H9 (cell line): ENCODE measurements around the gene LAIR2. TPM values are rescaled to one million over a fixed set of nuclear protein-coding genes. Genes with fewer than 3 reads are reported as not detected.

Source experiments
- DNase-seq: peaks from one replicate; pipeline ENCODE4 v3.0.0-alpha.2; 2017
- H2AFZ ChIP-seq: one replicate; pipeline ENCODE4 v1.6.1; 2013; ENCODE audit warnings: mild to moderate bottlenecking, low read length, control low read depth, moderate library complexity
- H2AK5ac ChIP-seq: 2 replicates; pipeline ENCODE4 v1.6.1; 2013; ENCODE audit warnings: low read length, control low read depth, mixed read lengths; ENCODE audit not compliant: insufficient read length
- H2BK120ac ChIP-seq: one replicate; pipeline ENCODE4 v1.6.1; 2013; ENCODE audit warnings: low read depth, mild to moderate bottlenecking, low read length, control low read depth, inconsistent platforms; ENCODE audit not compliant: poor library complexity, severe bottlenecking
- H2BK12ac ChIP-seq: 2 replicates; pipeline ENCODE4 v1.6.1; 2013; ENCODE audit warnings: low read length, control low read depth, mixed read lengths, low read depth; ENCODE audit not compliant: insufficient read length
- H2BK15ac ChIP-seq: 2 replicates; pipeline ENCODE4 v1.6.1; 2013; ENCODE audit warnings: low read depth, low read length, control low read depth
- H2BK20ac ChIP-seq: one replicate; pipeline ENCODE4 v1.6.1; 2013; ENCODE audit warnings: low read depth, mild to moderate bottlenecking, low read length, control low read depth, inconsistent platforms; ENCODE audit not compliant: poor library complexity, severe bottlenecking
- H2BK5ac ChIP-seq: 2 replicates; pipeline ENCODE4 v1.6.1; 2013; ENCODE audit warnings: low read length, control low read depth, mixed read lengths; ENCODE audit not compliant: insufficient read length
- H3K14ac ChIP-seq: 2 replicates; pipeline ENCODE4 v1.6.1; 2013; ENCODE audit warnings: low read length, control low read depth; ENCODE audit not compliant: insufficient read depth
- H3K18ac ChIP-seq: 2 replicates; pipeline ENCODE4 v1.6.1; 2013; ENCODE audit warnings: low read depth, mild to moderate bottlenecking, mixed read lengths, low read length, control low read depth; ENCODE audit not compliant: insufficient read length
- H3K23ac ChIP-seq: 2 replicates; pipeline ENCODE4 v1.6.1; 2013; ENCODE audit warnings: low read length, control low read depth, mixed read lengths, low read depth; ENCODE audit not compliant: insufficient read length
- H3K23me2 ChIP-seq: 2 replicates; pipeline ENCODE4 v1.6.1; 2013; ENCODE audit warnings: low read depth, mild to moderate bottlenecking, mixed read lengths, low read length, control low read depth; ENCODE audit not compliant: insufficient read length, poor library complexity, severe bottlenecking
- H3K27ac ChIP-seq: 2 replicates; pipeline ENCODE4 v1.5.1; 2013; ENCODE audit warnings: low read length, control low read depth, mixed read lengths, low read depth; ENCODE audit not compliant: insufficient read length
- H3K27me3 ChIP-seq: 2 replicates; pipeline ENCODE4 v1.6.1; 2013; ENCODE audit warnings: low read length, control low read depth, inconsistent platforms; ENCODE audit not compliant: insufficient read depth
- H3K4ac ChIP-seq: 2 replicates; pipeline ENCODE4 v1.6.1; 2013; ENCODE audit warnings: low read depth, mild to moderate bottlenecking, control low read depth, inconsistent platforms, low read length, moderate library complexity
- H3K4me1 ChIP-seq: 2 replicates; pipeline ENCODE4 v1.6.1; 2013; ENCODE audit warnings: low read length, control low read depth, inconsistent platforms; ENCODE audit not compliant: insufficient read depth
- H3K4me2 ChIP-seq: 2 replicates; pipeline ENCODE4 v1.6.1; 2013; ENCODE audit warnings: low read length, control low read depth, mixed read lengths; ENCODE audit not compliant: insufficient read length, insufficient read depth
- H3K56ac ChIP-seq: 2 replicates; pipeline ENCODE4 v1.6.1; 2013; ENCODE audit warnings: low read depth, mild to moderate bottlenecking, mixed read lengths, low read length, control low read depth; ENCODE audit not compliant: insufficient read length
- H3K79me1 ChIP-seq: 2 replicates; pipeline ENCODE4 v1.6.1; 2013; ENCODE audit warnings: low read depth, mild to moderate bottlenecking, moderate library complexity, low read length, control low read depth, inconsistent platforms; ENCODE audit not compliant: insufficient read depth, poor library complexity, severe bottlenecking
- H3K79me2 ChIP-seq: 2 replicates; pipeline ENCODE4 v1.6.1; 2013; ENCODE audit warnings: low read length, control low read depth, inconsistent platforms; ENCODE audit not compliant: insufficient read depth
- H3K9ac ChIP-seq: 2 replicates; pipeline ENCODE4 v1.6.1; 2013; ENCODE audit warnings: low read length, control low read depth, mixed read lengths; ENCODE audit not compliant: insufficient read length; ENCODE audit errors: extremely low read depth
- H3K9me3 ChIP-seq: one replicate; pipeline ENCODE4 v1.6.1; 2013; ENCODE audit warnings: low read depth, low read length, inconsistent platforms; ENCODE audit not compliant: control insufficient read depth
- H3T11ph ChIP-seq: one replicate; pipeline ENCODE4 v1.6.1; 2013; ENCODE audit warnings: mild to moderate bottlenecking, low read length, control low read depth, inconsistent platforms
- H4K20me1 ChIP-seq: one replicate; pipeline ENCODE4 v1.6.1; 2013; ENCODE audit not compliant: control insufficient read depth, insufficient read length, insufficient read depth
- H4K5ac ChIP-seq: 2 replicates; pipeline ENCODE4 v1.6.1; 2013; ENCODE audit warnings: low read depth, mild to moderate bottlenecking, mixed read lengths, low read length, control low read depth; ENCODE audit not compliant: insufficient read length
- H4K8ac ChIP-seq: replicated peaks from 2 replicates; pipeline ENCODE4 v1.6.1; 2013; ENCODE audit warnings: low read length, control low read depth, mixed read lengths, low read depth; ENCODE audit not compliant: insufficient read length
- H4K91ac ChIP-seq: 2 replicates; pipeline ENCODE4 v1.6.1; 2013; ENCODE audit warnings: low read depth, mild to moderate bottlenecking, moderate library complexity, mixed read lengths, low read length, control low read depth; ENCODE audit not compliant: insufficient read length
- H3K27ac Mint-ChIP-seq, 3 experiments: 2 replicates in 2 of 3; 3 replicates in 1 of 3; pipeline ENCODE4 v1.8.0; 2020 to 2021; ENCODE audit warnings: mixed read lengths in 3 of 3, mild to moderate bottlenecking in 1 of 3, moderate library complexity in 1 of 3
- H3K27me3 Mint-ChIP-seq: 2 replicates; pipeline ENCODE4 v1.8.0; 2021; ENCODE audit warnings: low read depth, mild to moderate bottlenecking, moderate library complexity, mixed read lengths
- H3K36me3 Mint-ChIP-seq, 3 experiments: 2 replicates in 2 of 3; 3 replicates in 1 of 3; pipeline ENCODE4 v1.8.0; 2020 to 2021; ENCODE audit warnings: low read depth in 3 of 3, mixed read lengths in 3 of 3; ENCODE audit not compliant: insufficient read depth in 1 of 3
- H3K4me1 Mint-ChIP-seq, 2 experiments: 2 replicates each; pipeline ENCODE4 v1.8.0; 2020; ENCODE audit warnings: mixed read lengths in 2 of 2
- H3K4me3 Mint-ChIP-seq, 2 experiments: 2 replicates in 1 of 2; 3 replicates in 1 of 2; pipeline ENCODE4 v1.8.0; 2020 to 2021; ENCODE audit warnings: mild to moderate bottlenecking in 2 of 2, mixed read lengths in 2 of 2, moderate library complexity in 1 of 2
- H3K9me3 Mint-ChIP-seq, 2 experiments: 2 replicates in 1 of 2; 3 replicates in 1 of 2; pipeline ENCODE4 v1.8.0; 2020; ENCODE audit warnings: mild to moderate bottlenecking in 2 of 2, mixed read lengths in 2 of 2, moderate library complexity in 1 of 2
- CTCF ChIP-seq: fragments of 200-600 bp; sonication (generic); conservative IDR thresholded peaks from 3 replicates; pipeline ENCODE4 v1.8.0; 2021; ENCODE audit warnings: antibody characterized with exemption, mild to moderate bottlenecking
- WGBS: extraction: QIAGEN DNeasy Blood & Tissue Kit; methylation state at CpG from one replicate; pipeline ENCODE4 v1.1.7; 2013; ENCODE audit warnings: missing lambda C conversion rate, low lambda C conversion rate, mixed read lengths; ENCODE audit not compliant: insufficient read length; ENCODE audit errors: extremely low coverage; 5-methylcytosine and 5-hydroxymethylcytosine counted together
- total RNA-seq: library from RNA; stranded (reverse); gene quantifications from 2 replicates; pipeline ENCODE4 v1.2.1, GENCODE V29; 2021

LAIR2 gene
- total RNA-seq, 1 experiment from 2014 or later = not detected

GRCh38 chr19:54481326-54481930, 21.2 kb upstream of the LAIR2 start:
- Histone ChIP-seq H4K5ac (no peak overlapping the region), H2BK20ac (no peak overlapping the region), H2BK12ac (no peak overlapping the region), H4K91ac (no peak overlapping the region), H3K27me3 (no peaks in the 10 kb centered on the region), H3K14ac (no peak overlapping the region), H2AFZ (no peak overlapping the region), H4K20me1 (no peaks in the 10 kb centered on the region), H2BK15ac (no peak overlapping the region), H3K9ac (no peak overlapping the region), H3K79me2 (no peaks in the 10 kb centered on the region), H2AK5ac (no peak overlapping the region), H3K79me1 (no peaks in the 10 kb centered on the region), H3K4me2 (no peak overlapping the region), H3K4me1 (no peaks in the 10 kb centered on the region; the same call in 1 of the 2 replicates), H3K27ac (no peak overlapping the region), H3K23ac (no peak overlapping the region), H3K4ac (no peak overlapping the region), H2BK120ac (no peak overlapping the region), H3K9me3 (no peaks in the 10 kb centered on the region), H2BK5ac (no peak overlapping the region), H3K18ac (no peak overlapping the region), H3T11ph (no peak overlapping the region), H3K23me2 (no peaks in the 10 kb centered on the region), H3K56ac (no peak overlapping the region), H4K8ac (no peak overlapping the region)
- H3K9me3 Mint-ChIP-seq = peaks cover 13 to 38% of the 10 kb centered on the region in 2 experiments
- peaks cover 4 to 5% of the 10 kb centered on the region in 2 experiments; a peak in 3 of 4 replicates for H3K4me1 Mint-ChIP-seq
- peaks cover 0 to 5% (median 0%) of the 10 kb centered on the region in 3 experiments; a peak in 1 of 7 replicates for H3K36me3 Mint-ChIP-seq
- H3K4me3 Mint-ChIP-seq = no peak overlapping the region
- H3K27me3 Mint-ChIP-seq = peaks cover 15% of the 10 kb centered on the region
- peak; percentile 82 for TF ChIP-seq CTCF
- WGBS = no CpG with 5 or more reads among the region's 16 CpGs
- H3K27ac Mint-ChIP-seq = no peak overlapping the region
- DNase-seq = peak; percentile 85
